Neural progenitor cell (in vitro differentiated cells): ENCODE data around the gene LIMA1.

ENCODE experiments used
- CTCF ChIP-seq: fragments of 200-600 bp; sonication (generic); IDR thresholded peaks from 2 replicates; pipeline ENCODE4 v1.5.1; 2017; ENCODE audit warnings: antibody characterized with exemption, mild to moderate bottlenecking
- EZH2 ChIP-seq: fragments of 200-600 bp; sonication (generic); IDR thresholded peaks from 2 replicates; pipeline ENCODE4 v1.6.1; 2017; ENCODE audit warnings: antibody characterized with exemption, mild to moderate bottlenecking, moderate library complexity
- EZH2phosphoT487 ChIP-seq: fragments of 200-600 bp; sonication (generic); IDR thresholded peaks from 2 replicates; pipeline ENCODE4 v1.6.1; 2017; ENCODE audit warnings: antibody characterized with exemption

GRCh38 chr12:50248883-50249282 lies 34.4 kb downstream of the LIMA1 start:
- no peak for TF ChIP-seq CTCF
- TF ChIP-seq EZH2 = no peak
- no peak for TF ChIP-seq EZH2phosphoT487
